GM12878 (cell line): Measurements from ENCODE around the gene SMIM44.

Experiments used
- ATF2 ChIP-seq: IDR thresholded peaks from 2 replicates; pipeline ENCODE4 v1.6.1; 2012; ENCODE audit warnings: low read length, inconsistent platforms
- CHD2 ChIP-seq: IDR thresholded peaks from 2 replicates; pipeline ENCODE4 v1.6.1; 2011; ENCODE audit warnings: low read depth, low read length, improper control_type of control experiment, borderline replicate concordance
- GATAD2B ChIP-seq: fragments of 450-650 bp; conservative IDR thresholded peaks from 2 replicates; pipeline ENCODE4 v1.6.1; 2017; ENCODE audit warnings: low read depth, mild to moderate bottlenecking, moderate library complexity
- MXI1 ChIP-seq: fragments of 150-350 bp; IDR thresholded peaks from 2 replicates; pipeline ENCODE4 v1.6.1; 2011; ENCODE audit warnings: low read depth, mild to moderate bottlenecking, inconsistent platforms, low read length, improper control_type of control experiment

DNA sequence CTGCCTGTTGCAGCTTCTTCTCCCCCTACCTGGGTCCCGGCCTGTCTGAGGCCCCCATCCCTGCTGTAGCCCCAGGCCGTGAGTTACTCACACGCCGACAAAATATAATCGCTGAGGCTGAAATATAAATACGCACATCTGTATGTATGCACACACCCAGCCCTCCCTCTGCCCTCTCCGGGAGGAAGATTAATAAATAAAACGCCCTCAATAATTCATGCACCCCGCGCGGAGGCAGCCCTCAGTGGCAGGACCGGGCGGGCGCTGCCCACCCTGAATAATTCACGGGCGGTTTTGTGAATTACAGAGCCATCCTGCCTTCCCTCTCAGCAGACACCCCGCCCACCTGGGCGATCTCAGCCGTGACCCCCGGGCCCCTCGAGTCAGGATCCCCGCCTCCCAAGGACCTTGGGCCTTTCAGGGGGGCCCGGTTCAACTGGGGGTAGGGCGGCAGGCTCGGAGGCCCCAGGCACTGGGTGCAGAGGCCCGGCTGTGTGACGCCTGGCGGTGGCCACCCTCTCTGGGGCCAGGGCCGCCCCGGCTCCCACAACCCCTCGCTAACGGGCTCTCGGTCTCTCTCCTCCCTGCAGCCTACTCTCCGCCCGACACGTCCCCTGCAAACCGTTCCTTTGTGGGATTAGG is 27.2 kb downstream of the SMIM44 start:
- TF ChIP-seq GATAD2B (no peak), MXI1 (no peak), CHD2 (no peak), ATF2 (no peak)
